ENCODE results near the gene SIAH1. TPM values are rescaled to one million over a fixed set of nuclear protein-coding genes. Genes with fewer than 3 reads are reported as not detected.

Gene SIAH1
- total and polyA plus RNA-seq, 9 donors: 24.3 to 36.4 (median 27.3) TPM

DNA sequence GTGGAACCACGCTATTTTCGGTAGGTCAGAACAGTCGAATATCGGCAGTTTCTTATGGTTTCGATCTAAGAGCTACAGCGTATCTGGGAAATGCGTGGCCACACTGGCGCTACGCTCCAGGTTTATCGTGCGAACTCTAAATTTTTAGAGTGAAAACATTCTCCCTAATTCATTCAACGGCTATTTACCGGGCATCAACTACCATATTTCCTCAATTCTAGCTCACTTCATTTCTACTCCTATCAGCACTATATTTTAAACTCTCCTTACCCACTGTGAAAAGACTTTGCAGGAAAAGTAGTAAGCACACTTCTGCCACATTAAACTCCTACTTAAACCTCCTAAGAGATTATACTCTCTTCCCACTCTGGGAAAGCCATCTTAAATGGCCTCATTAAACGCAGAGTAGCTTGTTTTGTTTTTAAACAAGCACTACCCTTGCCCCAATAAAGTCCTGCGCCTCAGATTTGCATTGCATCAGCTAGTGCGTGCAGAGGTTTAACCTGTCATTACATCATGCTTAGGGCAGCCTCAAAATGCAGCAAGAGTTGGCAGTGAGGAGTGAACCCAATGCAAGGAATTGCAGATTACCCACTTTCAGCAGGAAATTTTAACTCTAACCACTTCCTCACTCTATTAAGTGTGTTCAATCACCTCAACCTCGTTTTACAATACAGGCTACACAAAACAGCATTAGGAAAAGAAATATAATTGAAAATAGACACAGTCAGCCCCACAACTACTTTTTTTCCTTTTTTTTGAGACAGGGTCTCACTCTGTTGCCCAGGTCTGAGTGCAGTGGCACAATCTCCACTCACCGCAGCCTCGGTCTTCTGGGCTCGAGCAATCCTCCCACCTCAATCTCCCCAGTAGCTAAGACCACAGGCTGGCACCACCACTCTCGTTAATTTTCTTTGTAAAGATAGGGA, 18.8 kb downstream of the SIAH1 start:
- Histone ChIP-seq H3K4me3 (peak overlapping the region; percentile 51), H3K36me3 (no peaks in the 10 kb centered on the region), H3K27me3 (no peaks in the 10 kb centered on the region), H3K9me3 (no peaks in the 10 kb centered on the region), H3K4me1 (ENCODE audit: insufficient read depth) (peaks cover 17% of the 10 kb centered on the region), H3K27ac (peak overlapping the region; percentile 6 to 46)
- TF ChIP-seq EP300 (IDR thresholded peaks at IDR 0.05): no peak
- TF ChIP-seq, protein P1, sequence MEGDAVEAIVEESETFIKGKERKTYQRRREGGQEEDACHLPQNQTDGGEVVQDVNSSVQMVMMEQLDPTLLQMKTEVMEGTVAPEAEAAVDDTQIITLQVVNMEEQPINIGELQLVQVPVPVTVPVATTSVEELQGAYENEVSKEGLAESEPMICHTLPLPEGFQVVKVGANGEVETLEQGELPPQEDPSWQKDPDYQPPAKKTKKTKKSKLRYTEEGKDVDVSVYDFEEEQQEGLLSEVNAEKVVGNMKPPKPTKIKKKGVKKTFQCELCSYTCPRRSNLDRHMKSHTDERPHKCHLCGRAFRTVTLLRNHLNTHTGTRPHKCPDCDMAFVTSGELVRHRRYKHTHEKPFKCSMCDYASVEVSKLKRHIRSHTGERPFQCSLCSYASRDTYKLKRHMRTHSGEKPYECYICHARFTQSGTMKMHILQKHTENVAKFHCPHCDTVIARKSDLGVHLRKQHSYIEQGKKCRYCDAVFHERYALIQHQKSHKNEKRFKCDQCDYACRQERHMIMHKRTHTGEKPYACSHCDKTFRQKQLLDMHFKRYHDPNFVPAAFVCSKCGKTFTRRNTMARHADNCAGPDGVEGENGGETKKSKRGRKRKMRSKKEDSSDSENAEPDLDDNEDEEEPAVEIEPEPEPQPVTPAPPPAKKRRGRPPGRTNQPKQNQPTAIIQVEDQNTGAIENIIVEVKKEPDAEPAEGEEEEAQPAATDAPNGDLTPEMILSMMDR (IDR thresholded peaks at IDR 0.05): no peak
- TF ChIP-seq POLR2A (IDR thresholded peaks at IDR 0.05): no peak
- 16 to 20% (median 17%) methylated on average over 21 of the region's 21 CpGs for WGBS, 3 donors
- DNase-seq: peak in 1 of 5 donors; percentile 56
- intact Hi-C loops (cut with DNase I): loop anchor here in 1 of 4 donors (10.0 kb wide), 1 partner anchor 168 kb away; no protein-coding TSS in a partner anchor

DNA sequence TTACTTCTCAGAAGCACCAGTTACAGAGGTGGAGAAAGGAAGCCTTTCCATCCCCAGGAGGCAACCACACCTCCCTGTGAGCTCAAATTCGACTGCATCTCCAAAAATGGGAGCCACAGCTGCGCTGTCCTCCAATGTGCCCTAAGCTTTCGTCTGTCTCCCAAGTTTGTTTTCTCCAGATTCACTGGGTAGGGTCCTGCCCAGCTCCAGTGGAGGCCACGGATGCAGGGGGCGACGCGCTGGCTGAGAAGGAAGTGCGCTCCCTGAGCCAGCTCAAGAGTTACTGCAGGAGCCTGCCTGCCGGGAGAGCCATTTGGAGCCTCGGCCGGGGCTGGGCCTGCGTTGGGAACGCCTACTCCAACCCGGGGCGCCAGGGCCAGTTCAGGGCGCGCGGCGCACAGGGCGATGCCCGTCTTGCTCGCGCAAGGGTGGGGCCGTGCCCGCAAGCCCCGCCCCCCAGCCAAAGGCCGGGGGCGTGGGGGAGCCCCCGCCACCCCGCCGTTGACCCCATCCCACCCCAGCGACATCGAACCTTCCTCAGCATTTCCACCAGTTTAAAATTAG, 19.5 kb downstream of the SIAH1 start:
- Histone ChIP-seq H3K9me3 (no peaks in the 10 kb centered on the region), H3K27me3 (no peaks in the 10 kb centered on the region), H3K27ac (peak overlapping the region; percentile 6 to 46), H3K4me3 (peak overlapping the region; percentile 51), H3K4me1 (ENCODE audit: insufficient read depth) (peaks cover 17% of the 10 kb centered on the region), H3K36me3 (no peaks in the 10 kb centered on the region)
- intact Hi-C loops (cut with DNase I): loop anchor here in 1 of 4 donors (10.0 kb wide), 1 partner anchor 169 kb away; no protein-coding TSS in a partner anchor
- DNase-seq: peak; percentile 80 to 89 (median 85)
- TF ChIP-seq POLR2A (IDR thresholded peaks at IDR 0.05) (peak; percentile 32), EP300 (IDR thresholded peaks at IDR 0.05) (no peak)
- 2 to 4% (median 3%) methylated on average over 33 of the region's 33 CpGs for WGBS, 3 donors

DNA sequence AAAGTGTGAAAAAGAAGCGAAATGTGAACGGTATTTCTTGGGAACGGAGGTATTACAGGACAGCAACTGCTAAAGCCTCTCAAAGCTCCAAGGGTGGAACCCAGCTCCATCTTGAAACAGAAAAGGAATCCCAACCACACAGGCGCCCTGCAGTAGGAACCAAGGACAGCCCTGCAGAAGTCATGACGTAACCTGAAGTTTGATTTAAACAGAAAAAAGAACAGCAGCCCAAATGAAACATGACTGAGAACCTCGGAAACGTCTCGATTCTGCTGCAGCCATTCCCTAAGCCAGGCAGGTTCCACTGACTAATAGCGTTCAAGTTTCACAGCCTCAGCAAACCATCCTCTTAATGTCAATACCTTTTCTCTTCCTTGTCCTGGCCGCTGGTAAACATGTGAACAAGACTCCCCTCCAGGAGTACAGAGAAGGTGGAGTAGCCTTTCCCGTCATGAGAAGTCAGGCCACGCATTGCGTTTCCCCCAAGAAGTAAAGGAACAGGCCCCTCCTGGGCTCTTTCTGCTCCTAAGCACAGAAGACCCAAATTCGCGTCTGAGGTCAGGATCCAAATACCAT, 20.1 kb downstream of the SIAH1 start:
- Histone ChIP-seq H3K36me3 (no peaks in the 10 kb centered on the region), H3K27me3 (no peaks in the 10 kb centered on the region), H3K4me3 (peak overlapping the region; percentile 51), H3K4me1 (ENCODE audit: insufficient read depth) (peaks cover 17% of the 10 kb centered on the region), H3K27ac (peak overlapping the region; percentile 6 to 46), H3K9me3 (no peaks in the 10 kb centered on the region)
- intact Hi-C loops (cut with DNase I): loop anchor here in 1 of 4 donors (10.0 kb wide), 1 partner anchor 170 kb away; no protein-coding TSS in a partner anchor
- DNase-seq: no peak
- TF ChIP-seq POLR2A (IDR thresholded peaks at IDR 0.05) (no peak), EP300 (IDR thresholded peaks at IDR 0.05) (no peak)
- TF ChIP-seq, protein P1 (IDR thresholded peaks at IDR 0.05): no peak
- WGBS, 3 donors: 47 to 60% (median 60%) methylated on average over 15 of the region's 15 CpGs

DNA sequence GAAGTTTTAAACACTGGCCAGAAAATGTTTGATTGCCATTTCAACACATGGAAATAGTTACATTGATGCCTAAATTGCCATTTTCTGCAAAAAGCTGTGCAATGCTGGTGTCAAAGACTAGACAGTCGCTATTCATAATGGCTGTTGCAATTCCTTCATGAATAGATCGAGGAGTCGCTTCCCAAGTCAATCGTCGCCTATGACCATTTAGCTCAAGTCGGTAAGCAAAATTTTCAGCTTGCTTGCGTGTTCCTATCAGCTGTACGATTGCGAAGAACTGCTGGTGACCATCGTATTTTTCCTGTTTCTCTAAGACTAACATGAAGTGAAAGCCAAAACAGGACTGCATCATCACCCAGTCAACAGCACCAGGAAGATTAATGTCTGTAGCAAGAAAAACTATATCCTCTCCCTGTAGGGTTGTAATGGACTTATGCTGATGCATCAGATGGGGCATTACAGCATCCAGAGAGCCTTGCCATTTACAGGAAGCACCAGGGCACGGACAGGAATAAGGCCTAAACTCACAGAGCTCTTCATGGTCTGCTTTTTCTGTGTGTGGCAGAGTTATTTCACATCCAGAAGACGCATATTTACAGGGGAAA, 23.6 kb downstream of the SIAH1 start:
- H3K4me1 ChIP-seq (ENCODE audit: insufficient read depth): peaks cover 13% of the 10 kb centered on the region
- H3K27ac ChIP-seq: no peak overlapping the region
- no peak for DNase-seq
- WGBS, 3 donors: 91 to 95% (median 93%) methylated on average over 12 of the region's 12 CpGs
- H3K27me3 ChIP-seq: no peaks in the 10 kb centered on the region
- intact Hi-C loops (cut with DNase I): loop anchor here in 1 of 4 donors (10.0 kb wide), 1 partner anchor 173 kb away; no protein-coding TSS in a partner anchor
- no peak overlapping the region for H3K4me3 ChIP-seq
- no peak for TF ChIP-seq POLR2A (IDR thresholded peaks at IDR 0.05)
- TF ChIP-seq, protein P1 (IDR thresholded peaks at IDR 0.05): no peak
- TF ChIP-seq EP300 (IDR thresholded peaks at IDR 0.05): no peak
- H3K36me3 ChIP-seq: no peaks in the 10 kb centered on the region
- H3K9me3 ChIP-seq: no peaks in the 10 kb centered on the region
